PC-3 (cell line): Measurements from ENCODE around the gene TMEM161B.

ENCODE experiments used
- EZH2 ChIP-seq: fragments of 300-600 bp; sonication (generic); IDR thresholded peaks from one replicate; pipeline ENCODE4 v1.6.1; 2017; ENCODE audit warnings: antibody characterized with exemption, mild to moderate bottlenecking, low read length; ENCODE audit not compliant: unreplicated experiment
- TF ChIP-seq, protein P1 (sequence below): fragments of 300-600 bp; sonication (generic); conservative IDR thresholded peaks from 2 replicates; pipeline ENCODE4 v1.5.1; 2017; ENCODE audit warnings: antibody characterized with exemption, low read depth, mild to moderate bottlenecking, low read length

DNA sequence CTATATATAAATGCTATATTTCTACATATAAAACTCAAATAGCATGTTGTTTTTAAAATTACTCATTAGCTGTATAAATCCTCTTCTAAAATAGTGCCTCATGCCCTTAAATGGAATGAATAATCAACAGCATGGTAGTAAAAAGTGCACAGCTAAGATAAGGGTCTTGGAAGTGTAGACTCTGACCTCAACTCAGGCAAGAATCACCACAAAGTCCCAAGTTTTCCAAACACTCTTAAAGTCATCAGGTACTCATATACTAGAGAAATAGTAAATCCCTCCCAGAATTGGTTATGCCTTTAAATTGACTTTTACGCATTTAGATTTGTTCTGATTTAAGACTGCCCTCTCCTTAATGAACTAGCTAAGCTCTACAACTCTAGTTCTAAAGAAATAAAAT lies 113.8 kb downstream of the TMEM161B start:
- TF ChIP-seq, protein P1, sequence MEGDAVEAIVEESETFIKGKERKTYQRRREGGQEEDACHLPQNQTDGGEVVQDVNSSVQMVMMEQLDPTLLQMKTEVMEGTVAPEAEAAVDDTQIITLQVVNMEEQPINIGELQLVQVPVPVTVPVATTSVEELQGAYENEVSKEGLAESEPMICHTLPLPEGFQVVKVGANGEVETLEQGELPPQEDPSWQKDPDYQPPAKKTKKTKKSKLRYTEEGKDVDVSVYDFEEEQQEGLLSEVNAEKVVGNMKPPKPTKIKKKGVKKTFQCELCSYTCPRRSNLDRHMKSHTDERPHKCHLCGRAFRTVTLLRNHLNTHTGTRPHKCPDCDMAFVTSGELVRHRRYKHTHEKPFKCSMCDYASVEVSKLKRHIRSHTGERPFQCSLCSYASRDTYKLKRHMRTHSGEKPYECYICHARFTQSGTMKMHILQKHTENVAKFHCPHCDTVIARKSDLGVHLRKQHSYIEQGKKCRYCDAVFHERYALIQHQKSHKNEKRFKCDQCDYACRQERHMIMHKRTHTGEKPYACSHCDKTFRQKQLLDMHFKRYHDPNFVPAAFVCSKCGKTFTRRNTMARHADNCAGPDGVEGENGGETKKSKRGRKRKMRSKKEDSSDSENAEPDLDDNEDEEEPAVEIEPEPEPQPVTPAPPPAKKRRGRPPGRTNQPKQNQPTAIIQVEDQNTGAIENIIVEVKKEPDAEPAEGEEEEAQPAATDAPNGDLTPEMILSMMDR = no peak
- no peak for TF ChIP-seq EZH2
